Ishikawa (cell line): ENCODE results near the gene C3.

ENCODE experiments used
- CREB1 ChIP-seq: IDR thresholded peaks from 2 replicates; pipeline ENCODE4 v1.6.1; 2012; ENCODE audit warnings: low read depth
- EGR1 ChIP-seq: IDR thresholded peaks from 2 replicates; pipeline ENCODE4 v1.6.1; 2012
- EP300 ChIP-seq: IDR thresholded peaks from 2 replicates; pipeline ENCODE4 v1.6.1; 2012; ENCODE audit warnings: borderline replicate concordance
- RAD21 ChIP-seq: IDR thresholded peaks from 2 replicates; pipeline ENCODE4 v1.6.1; 2012; ENCODE audit warnings: low read depth
- TAF1 ChIP-seq: IDR thresholded peaks from 2 replicates; pipeline ENCODE4 v1.6.1; 2012; ENCODE audit warnings: low read depth, mild to moderate bottlenecking

- no peak for TF ChIP-seq CREB1
- peak; percentile 40; the same call in 1 of the 2 replicates for TF ChIP-seq TAF1
- 0 out of 2 replicates have a peak, but pooled peaks have one; percentile 6 for TF ChIP-seq EGR1
- no peak for TF ChIP-seq RAD21
- TF ChIP-seq EP300: no peak
Observed at GRCh38 chr19:6736917-6737283, 16.4 kb upstream of the C3 start.
